PFSK-1 (cell line): ENCODE measurements around the gene AP2B1.

Experiments
- REST ChIP-seq, 2 experiments: IDR thresholded peaks; 2 replicates each; pipeline versions ENCODE4 v1.6.1 to v1.8.0; 2011 to 2012; ENCODE audit warnings: low read depth in 2 of 2, low read length in 2 of 2, control low read depth in 1 of 2, inconsistent platforms in 1 of 2, mild to moderate bottlenecking in 1 of 2, moderate library complexity in 1 of 2; ENCODE audit not compliant: insufficient read depth in 1 of 2
- SIN3A ChIP-seq: IDR thresholded peaks from 2 replicates; pipeline ENCODE4 v1.6.1; 2012; ENCODE audit warnings: mild to moderate bottlenecking, low read length, moderate library complexity, borderline replicate concordance; ENCODE audit not compliant: insufficient read depth

GRCh38 chr17:35664685-35665084 lies 77.6 kb downstream of the AP2B1 start:
- no peak for TF ChIP-seq SIN3A
- no peak for TF ChIP-seq REST (IDR thresholded peaks at IDR 0.05; ENCODE audit: insufficient read depth in 1 of 2, low read depth in 2 of 2, low read length in 2 of 2)
